Forelimb muscle (tissue), 1 donor: Measurements from ENCODE around the gene ASB1. TPM values are rescaled to one million over a fixed set of nuclear protein-coding genes. Genes with fewer than 3 reads are reported as not detected.
"Not testable (repeated sequence)": the region's sequence is repeated elsewhere in the genome, so short reads cannot be mapped to it uniquely, and the experiment has no call there.

Experiments used
- DNase-seq: peaks from one replicate; pipeline ENCODE4 v3.0.0-alpha.2; 2013; ENCODE audit warnings: low read depth
- polyA plus RNA-seq: library from polyadenylated mRNA; unstranded; fragments of 120-200 nt; gene quantifications from one replicate; pipeline ENCODE4 v1.2.1, GENCODE V29; 2013; ENCODE audit not compliant: insufficient read length

ASB1 gene
- polyA plus RNA-seq, 1 donor = 45.8 TPM

DNA sequence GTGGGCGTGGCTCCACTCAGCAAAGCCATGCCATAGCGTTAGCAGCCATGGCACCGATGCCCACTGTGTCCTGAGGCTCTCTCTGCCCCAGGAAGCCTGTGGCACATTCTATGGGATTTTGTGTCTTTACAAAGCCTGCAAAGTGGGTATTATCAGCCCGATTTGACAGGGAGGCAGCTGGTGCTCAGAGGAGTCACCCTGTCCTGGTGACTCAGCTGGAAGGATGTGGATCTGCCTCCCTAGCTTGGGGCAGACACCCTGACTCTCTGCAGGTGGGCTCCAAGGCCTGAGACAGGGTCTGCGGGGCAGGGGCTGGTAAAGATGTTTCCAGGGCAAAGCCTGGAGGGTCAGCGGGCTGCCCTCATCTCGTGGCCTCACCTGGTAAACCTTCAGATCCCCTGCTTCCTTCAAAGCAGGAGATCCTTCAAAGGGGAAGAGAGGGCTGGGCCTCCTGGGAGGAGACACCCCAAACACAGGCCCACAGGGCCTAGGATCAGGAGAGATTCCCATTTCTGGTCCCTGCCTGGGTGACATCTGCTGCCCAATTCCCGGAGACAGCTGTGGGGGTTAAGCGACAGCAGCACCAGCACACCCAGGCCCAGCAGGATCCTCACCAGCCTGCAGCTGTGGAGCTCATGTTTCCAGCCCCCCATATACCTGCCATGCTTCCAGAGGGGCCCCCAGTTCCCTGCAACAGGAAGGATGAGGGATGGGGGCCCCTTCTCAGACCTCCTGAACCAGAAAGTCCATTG, 3.0 kb upstream of the ASB1 start:
- no peak for DNase-seq

- no peak for DNase-seq
Measured at GRCh38 chr2:238424313-238424700, 2.4 kb upstream of the ASB1 start.

DNA sequence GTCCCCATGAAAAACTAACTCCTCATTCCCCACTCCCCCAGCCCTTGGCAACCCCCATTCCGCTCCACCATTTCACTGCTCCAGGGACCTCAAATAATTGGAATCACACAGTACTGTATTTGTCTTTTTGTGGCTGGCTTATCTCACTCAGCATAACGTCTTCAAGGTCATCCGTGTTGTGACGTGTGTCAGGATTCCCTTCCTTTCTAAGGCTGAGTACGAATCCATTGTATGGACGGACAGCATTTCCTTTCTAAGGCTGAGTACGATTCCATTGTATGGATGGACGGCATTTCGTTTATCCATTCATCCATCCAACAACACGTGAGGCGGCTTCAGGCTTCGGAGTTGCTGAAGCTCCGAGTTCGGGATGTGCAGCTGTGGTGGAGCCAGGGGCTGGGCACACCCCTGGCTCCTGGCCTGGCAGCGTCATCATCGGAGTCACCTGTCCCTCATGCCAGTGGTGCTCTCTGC, 1.2 kb upstream of the ASB1 start:
- DNase-seq = no peak

GRCh38 chr2:238425979-238426567, 654 bp upstream of the ASB1 start:
- DNase-seq = no peak

DNA sequence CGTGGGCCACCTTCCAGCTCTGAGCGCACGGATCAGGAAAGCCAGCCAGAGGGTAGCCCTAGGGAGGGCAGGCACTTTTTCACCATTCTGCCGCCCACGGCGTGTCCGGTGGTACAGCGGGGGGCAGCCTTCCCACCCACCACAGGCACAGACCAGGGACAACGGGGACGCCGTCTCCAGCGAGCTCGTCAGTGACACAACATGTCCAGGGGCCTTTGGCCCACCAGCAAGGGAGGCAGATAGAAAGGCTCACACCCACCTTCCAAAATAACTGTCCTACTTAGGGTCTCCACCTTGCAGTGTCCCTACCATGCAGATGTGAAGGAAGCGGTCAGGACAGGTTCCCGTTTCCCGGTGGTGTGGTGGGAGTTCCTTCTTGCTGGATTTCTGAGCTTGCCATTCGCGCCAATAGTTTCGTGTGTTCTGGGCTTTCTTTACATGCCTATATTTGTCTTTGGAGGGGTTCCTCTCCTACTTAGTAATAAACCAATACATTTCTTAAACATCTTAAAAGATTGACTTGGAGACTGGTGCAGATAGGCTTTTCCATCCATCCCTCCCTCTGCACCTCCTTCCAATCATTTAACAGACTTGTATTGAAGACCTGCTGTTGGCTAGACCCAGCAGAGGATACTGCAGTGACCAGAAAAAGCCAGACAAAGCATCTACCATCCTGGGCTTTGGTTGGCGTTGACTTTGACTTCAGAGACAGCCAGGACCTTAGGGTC, 872 bp downstream of the ASB1 start:
- DNase-seq = no peak

DNA sequence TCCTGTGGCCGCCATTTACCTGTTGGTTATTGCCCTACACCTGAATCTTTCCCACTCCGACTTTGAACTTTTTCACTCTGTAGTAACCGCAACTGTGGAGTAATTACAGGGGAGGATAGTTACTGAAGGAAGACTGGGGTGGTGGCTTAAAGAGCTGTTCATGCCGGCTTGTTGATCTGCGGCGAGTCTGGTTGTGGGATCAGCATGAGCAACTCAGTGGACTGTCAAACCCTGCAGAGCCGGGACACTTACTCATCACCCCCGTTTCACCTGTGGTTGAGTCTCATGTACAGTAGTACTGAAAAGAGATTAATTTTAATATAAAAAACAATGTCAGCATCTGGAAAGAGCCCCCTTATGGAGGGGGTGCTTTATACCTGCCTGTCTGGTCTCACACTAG, 2.1 kb downstream of the ASB1 start:
- no peak for DNase-seq

DNA sequence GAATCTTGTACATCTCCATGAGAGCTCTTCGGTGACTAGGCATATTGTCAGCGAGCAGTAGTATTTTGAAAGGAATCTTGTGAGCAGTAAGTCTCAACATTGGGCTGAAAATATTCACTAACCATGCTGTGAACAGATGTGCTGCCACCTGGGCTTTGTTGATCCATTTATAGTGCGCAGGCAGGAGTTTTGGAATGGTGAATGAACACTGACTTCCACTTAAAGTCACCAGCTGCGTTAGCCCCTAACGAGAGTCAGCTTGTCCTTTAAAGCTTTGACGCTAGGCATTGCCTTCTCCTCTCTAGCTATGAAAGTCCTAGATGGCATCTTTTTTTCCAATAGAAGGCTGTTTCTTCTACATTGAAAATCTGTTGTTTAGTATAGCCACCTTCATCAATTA, 4.1 kb downstream of the ASB1 start:
- DNase-seq = no peak

DNA sequence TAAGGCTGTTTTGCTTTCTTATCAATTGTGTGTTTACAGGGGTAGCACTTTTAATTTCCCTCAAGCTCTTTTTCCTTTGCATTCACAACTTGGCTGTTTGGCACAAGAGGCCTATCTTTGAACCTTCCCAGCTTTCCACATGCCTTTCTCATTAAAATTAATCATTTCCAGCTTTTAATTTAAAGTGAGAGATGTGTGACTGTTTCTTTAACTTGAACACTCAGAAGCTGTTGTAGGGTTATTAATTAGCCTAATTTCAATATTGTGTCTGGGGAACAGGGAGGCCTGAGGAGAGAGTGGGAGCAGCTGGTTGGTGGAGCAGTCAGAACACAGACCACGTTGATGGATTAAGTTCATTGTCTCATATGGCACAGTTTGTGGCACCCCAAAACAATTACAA, 4.7 kb downstream of the ASB1 start:
- no peak for DNase-seq

DNA sequence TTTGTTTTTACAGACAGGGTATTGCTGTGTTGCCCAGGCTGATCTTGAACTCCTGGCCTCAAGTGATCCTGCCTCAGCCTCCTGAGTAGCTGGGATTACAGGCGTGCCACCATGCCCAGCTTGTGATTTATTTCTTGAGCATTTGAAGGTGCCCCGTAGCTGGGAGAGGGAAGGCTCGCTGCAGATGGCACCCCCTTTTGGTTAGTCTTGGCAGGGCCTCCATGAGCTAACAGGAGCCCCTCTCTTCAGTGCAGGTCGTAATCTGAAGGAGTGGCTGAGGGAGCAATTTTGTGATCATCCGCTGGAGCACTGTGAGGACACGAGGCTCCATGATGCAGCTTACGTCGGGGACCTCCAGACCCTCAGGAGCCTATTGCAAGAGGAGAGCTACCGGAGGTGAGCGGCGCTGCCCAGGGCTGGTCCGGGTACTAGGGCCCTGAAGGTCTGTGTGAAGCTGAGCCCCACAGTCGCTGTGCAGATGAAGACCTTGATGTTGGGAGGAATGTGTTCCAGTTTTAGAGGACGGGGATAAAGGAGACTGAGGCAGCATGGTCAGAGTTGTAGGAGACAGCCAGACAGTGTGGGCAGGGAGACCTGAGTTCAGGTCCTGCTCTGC, 6.7 kb downstream of the ASB1 start:
- no peak for DNase-seq

DNA sequence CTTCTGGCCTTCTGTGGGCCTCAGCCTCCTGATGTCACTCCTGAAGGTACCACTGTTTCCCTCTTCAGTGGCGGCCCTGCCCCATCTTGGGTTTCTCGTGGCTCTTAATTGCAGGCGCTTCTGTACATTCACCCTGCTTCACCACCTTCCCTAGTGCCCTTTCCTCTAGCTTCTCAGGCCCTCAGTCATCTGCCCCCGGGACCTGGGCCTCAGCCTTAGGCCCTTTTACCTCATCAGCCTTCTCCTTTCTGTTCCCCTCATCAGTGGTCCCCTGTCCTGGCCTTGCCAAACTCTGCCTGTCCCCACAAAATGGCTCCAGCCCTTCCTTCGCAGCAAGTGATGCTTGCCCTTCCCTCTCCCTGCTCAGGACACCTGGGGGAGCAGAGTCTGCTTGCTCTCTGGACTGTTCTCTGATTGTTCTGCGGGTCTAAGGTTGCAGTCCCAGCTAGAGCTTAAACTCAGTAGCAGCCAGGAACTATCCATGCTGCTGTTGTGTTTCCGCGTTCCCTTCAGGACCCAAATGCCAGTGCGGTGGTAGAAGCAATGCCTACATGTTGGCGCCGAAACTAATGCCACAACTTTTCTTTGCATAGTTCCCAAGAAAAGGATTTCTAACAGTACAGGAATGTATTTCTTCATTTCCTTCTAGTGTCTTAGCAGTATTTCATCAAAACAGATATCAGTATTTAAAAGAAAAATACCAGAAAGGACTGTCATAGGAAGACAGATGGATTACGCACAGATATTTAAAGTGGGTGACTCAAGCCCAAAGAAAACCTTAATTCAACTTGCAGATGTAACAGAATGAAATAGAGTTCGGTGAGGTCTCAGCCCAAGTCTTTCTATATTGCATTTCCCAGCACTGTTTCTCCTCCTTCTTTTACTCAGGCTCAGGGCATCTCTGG, 7.5 kb downstream of the ASB1 start:
- no peak for DNase-seq

DNA sequence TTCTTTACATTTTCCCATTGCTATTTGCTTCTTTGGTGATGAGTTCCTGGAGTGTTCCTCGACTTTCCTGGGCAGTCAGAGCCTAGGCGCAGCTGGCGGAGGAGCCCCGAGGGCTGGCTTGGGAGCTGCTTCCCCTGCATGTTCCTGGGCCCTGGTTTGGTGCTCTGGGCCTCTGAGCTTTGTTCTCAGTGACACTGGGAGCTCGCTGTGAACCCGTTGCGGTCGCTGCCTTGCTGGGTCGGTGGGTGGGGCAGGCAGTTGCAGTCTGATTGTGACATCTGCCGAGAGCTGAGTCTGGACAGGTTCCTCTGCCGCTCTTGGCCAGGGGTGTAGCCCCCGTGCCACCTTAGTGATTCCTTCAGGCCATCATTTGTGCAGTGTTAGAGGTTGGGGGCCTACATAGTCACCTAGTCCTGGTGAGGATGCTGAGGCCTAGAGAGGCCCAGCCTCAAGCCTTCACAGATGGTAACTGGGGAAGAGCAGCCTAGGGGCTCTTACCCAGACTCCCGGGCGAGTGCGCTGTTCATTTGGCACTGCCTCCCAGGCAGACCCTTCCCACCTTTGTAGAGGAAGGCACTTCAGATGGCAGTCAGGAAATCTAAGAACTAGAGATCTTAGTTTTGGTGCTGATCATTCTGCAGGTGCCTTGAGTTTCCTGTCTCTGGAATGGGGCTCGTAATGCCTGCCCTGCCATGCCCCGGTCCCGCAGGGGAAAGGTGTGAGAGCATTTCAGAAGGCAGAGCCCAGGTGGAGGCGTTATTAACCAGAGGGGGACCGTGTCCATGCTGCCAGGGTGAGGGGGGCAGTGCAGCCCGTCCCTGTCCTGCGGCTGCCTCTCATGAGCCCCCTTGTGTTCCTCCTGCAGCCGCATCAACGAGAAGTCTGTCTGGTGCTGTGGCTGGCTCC, 8.4 kb downstream of the ASB1 start:
- DNase-seq = no peak

- no peak for DNase-seq
Measured at GRCh38 chr2:238435752-238436096, 9.0 kb downstream of the ASB1 start.

DNA sequence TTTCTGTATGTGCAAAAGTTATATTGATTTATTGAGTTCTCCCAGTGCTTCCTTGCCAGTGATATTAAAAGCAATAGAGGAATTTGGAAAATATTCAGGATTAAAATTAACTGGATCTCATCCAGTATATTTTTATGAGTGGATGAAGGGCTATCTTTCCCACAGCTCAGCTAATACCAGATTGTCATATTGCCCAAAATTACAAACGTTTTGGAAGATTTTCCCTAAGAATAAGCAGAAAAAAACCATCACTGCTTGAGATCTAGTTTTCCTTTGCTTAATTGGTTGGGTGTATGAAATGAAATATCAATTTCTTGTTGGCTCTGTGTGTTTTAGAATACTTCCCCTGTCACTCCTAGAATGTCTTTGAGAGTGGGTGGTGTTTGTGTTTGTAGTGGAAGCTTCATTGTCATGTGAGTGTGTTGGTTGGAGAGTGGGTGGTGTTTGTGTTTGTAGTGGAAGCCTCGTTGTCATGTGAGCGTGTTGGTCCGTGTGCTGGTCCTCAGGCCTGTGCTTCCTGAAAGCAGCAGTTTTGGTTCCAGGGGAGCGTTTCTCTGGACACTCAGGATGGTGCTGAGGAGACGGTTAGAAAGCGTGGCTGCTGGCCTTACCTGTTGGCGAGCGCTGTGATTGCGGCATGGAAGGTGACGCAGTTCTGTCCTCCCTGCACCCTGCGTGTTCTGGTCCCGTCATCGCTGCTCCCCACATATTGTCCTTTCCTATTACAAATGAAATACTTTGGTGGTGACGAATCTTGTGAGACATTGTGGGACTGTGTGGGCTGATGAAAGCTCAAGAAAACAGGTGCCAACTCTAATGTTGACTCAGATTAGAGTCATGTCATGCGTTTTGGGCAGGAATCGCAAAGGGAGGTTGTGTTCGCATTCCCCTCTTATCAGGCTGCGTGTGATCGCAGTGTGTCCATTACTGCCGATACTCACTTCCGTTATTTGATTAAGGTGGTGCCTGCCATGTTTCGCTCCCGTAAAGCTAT, 12.4 kb downstream of the ASB1 start:
- no peak for DNase-seq

DNA sequence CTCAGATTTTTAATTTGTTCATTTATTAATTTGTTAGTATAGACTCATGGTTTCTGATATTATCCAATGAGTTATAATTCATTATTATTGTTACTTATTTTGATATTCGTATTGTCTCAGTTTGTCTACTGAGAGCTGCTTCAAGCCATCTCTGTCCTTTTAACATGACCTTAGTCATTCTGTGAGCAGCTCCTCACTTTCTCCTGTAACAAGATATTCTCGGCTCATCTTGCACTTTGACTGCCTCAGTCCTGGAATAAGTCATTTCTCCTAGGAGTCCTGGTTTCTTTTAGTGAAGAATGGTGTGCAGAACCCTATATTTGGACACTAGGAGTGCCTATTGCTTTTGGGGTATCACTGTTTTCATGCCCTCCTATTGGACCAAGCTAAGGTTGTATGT, 13.2 kb downstream of the ASB1 start:
- no peak for DNase-seq

DNA sequence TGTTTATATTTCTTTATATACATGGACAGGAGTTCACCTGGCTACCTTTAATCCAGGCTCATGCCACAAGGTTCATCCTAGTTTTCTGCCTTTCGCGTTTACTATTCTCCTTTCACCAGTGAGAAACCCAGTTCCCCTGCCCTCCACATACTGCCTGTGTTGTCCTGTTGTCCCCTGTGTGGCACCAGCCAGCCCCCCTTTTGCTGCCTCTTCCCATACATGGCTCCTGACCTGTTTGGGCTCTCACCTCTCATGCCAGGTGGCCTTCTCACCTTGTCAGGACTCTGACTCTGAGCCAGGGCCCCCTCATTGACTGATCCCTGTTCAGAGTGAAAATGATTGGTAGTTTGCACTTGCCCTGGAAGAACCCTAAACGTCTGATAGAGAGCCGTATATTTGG, 13.6 kb downstream of the ASB1 start:
- DNase-seq = no peak

DNA sequence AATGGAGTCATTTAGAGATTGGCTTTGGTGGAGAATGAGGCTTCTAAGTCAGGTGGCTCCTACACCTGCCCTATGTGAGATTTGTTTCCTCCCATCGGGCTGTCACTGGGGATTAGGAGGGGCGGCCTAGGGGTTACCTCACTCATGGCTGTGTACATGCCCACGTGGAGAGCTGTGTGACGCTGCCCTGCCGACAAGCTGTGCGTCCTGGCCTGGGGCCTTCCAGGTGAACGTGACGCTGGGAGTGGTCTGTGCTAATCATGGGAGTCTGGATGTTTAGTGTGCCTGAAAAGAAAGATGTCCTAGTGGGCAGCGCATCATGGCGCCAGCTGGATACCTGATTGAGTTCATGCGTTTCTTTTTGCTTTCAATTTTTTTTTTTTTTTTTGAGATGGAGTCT, 14.0 kb downstream of the ASB1 start:
- no peak for DNase-seq

- DNase-seq = no peak
Measured at GRCh38 chr2:238441262-238442114, 14.8 kb downstream of the ASB1 start.

DNA sequence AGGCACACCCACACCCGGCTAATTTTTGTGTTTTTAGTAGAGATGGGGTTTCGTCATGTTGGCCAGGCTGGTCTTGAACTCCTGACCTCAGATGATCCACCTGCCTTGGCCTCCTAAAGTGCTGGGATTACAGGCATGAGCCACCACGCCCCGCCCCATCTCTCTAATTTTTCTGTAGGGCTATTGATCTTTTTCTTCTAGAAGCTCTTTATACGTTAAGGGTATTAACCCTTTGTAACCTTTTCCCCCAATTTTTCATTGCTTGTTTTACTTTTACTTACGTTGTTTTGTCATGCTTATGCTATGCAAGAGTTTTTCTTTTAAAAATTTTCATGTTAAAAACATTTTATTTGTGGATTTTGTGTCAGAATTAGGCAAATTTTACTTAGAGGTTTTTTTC, 15.5 kb downstream of the ASB1 start:
- not testable (repeated sequence) for DNase-seq
